Measurements from ENCODE around the gene B3GNT8. TPM values are rescaled to one million over a fixed set of nuclear protein-coding genes. Genes with fewer than 3 reads are reported as not detected.

Gene B3GNT8
- total RNA-seq, 3 donors from 2014 or later, result 2.6 to 3.0 (median 2.9) TPM

- Histone ChIP-seq H3K27ac (no peak overlapping the region), H3K4me1 (peaks cover 0 to 9% of the 10 kb centered on the region in 2 donors), H3K4me3 (no peak overlapping the region), H3K9me3 (no peaks in the 10 kb centered on the region), H3K36me3 (no peaks in the 10 kb centered on the region), H3K27me3 (no peaks in the 10 kb centered on the region)
- TF ChIP-seq POLR2AphosphoS5 (IDR thresholded peaks at IDR 0.05), result no peak
- TF ChIP-seq POLR2A (IDR thresholded peaks at IDR 0.05), result no peak
- no peak for TF ChIP-seq CTCF (IDR thresholded peaks at IDR 0.05)
- no peak for DNase-seq (ENCODE audit: low spot score in 2 of 2)
- intact Hi-C loops (cut with DNase I; ENCODE audit: low total_unique reads), result no loop called here
These were observed 27.6 kb downstream of the B3GNT8 start for GRCh38 chr19:41399525-41399924.

GRCh38 chr19:41399091-41399490 lies 28.1 kb downstream of the B3GNT8 start:
- Histone ChIP-seq H3K27me3 (no peaks in the 10 kb centered on the region), H3K9me3 (no peaks in the 10 kb centered on the region), H3K27ac (no peak overlapping the region), H3K4me3 (peak overlapping the region in 2 of 3 donors; percentile 88 to 95), H3K4me1 (peaks cover 0 to 9% of the 10 kb centered on the region in 2 donors), H3K36me3 (no peaks in the 10 kb centered on the region)
- TF ChIP-seq POLR2AphosphoS5 (IDR thresholded peaks at IDR 0.05), result no peak
- TF ChIP-seq POLR2A (IDR thresholded peaks at IDR 0.05), result no peak
- no peak for TF ChIP-seq CTCF (IDR thresholded peaks at IDR 0.05)
- intact Hi-C loops (cut with DNase I; ENCODE audit: low total_unique reads), result no loop called here
- no peak for DNase-seq (ENCODE audit: low spot score in 2 of 2)

GRCh38 chr19:41398598-41398997 lies 28.6 kb downstream of the B3GNT8 start:
- H3K4me1 ChIP-seq, result peaks cover 0 to 9% of the 10 kb centered on the region in 2 donors
- H3K9me3 ChIP-seq, result no peaks in the 10 kb centered on the region
- H3K27me3 ChIP-seq, result no peaks in the 10 kb centered on the region
- H3K27ac ChIP-seq, result no peak overlapping the region
- no peaks in the 10 kb centered on the region for H3K36me3 ChIP-seq
- peak overlapping the region; percentile 88 to 99 (median 95) for H3K4me3 ChIP-seq
- no peak for DNase-seq (ENCODE audit: low spot score in 2 of 2)
- TF ChIP-seq CTCF (IDR thresholded peaks at IDR 0.05), result no peak
- TF ChIP-seq POLR2A (IDR thresholded peaks at IDR 0.05), result no peak
- no peak for TF ChIP-seq POLR2AphosphoS5 (IDR thresholded peaks at IDR 0.05)
- intact Hi-C loops (cut with DNase I; ENCODE audit: low total_unique reads), result no loop called here

GRCh38 chr19:41398050-41398418 lies 29.1 kb downstream of the B3GNT8 start:
- TF ChIP-seq CTCF (IDR thresholded peaks at IDR 0.05), result no peak
- TF ChIP-seq POLR2A (IDR thresholded peaks at IDR 0.05), result no peak
- TF ChIP-seq POLR2AphosphoS5 (IDR thresholded peaks at IDR 0.05), result no peak

GRCh38 chr19:41397086-41398049 lies 29.8 kb downstream of the B3GNT8 start, which contains the start of the genes BCKDHA and EXOSC5:
Gene BCKDHA, plus strand, starts transcription at chr19:41397818. Its CDS starts 10 bp downstream, at chr19:41397828.
Gene EXOSC5, minus strand, starts transcription at chr19:41397359. Its CDS starts 31 bp downstream, at chr19:41397328.
- TF ChIP-seq POLR2AphosphoS5 (IDR thresholded peaks at IDR 0.05) (peak; percentile 69 to 89 (median 88)), CTCF (IDR thresholded peaks at IDR 0.05) (peak; percentile 11 to 18 (median 17)), POLR2A (IDR thresholded peaks at IDR 0.05) (no peak)
- no peaks in the 10 kb centered on the region for H3K9me3 ChIP-seq
- intact Hi-C loops (cut with DNase I; ENCODE audit: low total_unique reads), result loop anchor here (2.0 kb wide), 1 partner anchor 51 kb away; no protein-coding TSS in a partner anchor
- H3K36me3 ChIP-seq, result no peaks in the 10 kb centered on the region
- peak within 1 kb of the TSS; percentile 88 to 99 (median 95) for H3K4me3 ChIP-seq
- peak; percentile 99 for DNase-seq (ENCODE audit: low spot score in 2 of 2)
- H3K27ac ChIP-seq, result peak within 1 kb of the TSS; percentile 89
- H3K4me1 ChIP-seq, result peaks cover 0 to 9% of the 10 kb centered on the region in 2 donors
- H3K27me3 ChIP-seq, result no peaks in the 10 kb centered on the region

More at GRCh38 chr19:41398050-41398418, 29.1 kb downstream of the B3GNT8 start:
- Histone ChIP-seq H3K9me3 (no peaks in the 10 kb centered on the region), H3K36me3 (no peaks in the 10 kb centered on the region), H3K4me1 (peaks cover 0 to 9% of the 10 kb centered on the region in 2 donors), H3K4me3 (peak overlapping the region; percentile 88 to 99 (median 95)), H3K27ac (peak overlapping the region; percentile 89), H3K27me3 (no peaks in the 10 kb centered on the region)
- intact Hi-C loops (cut with DNase I; ENCODE audit: low total_unique reads), result no loop called here
- DNase-seq (ENCODE audit: low spot score in 2 of 2), result no peak

All from breast epithelium (tissue), 4 donors.